Epithelial cell of proximal tubule (primary cell): ENCODE data around the gene ABHD5. TPM values are rescaled to one million over a fixed set of nuclear protein-coding genes. Genes with fewer than 3 reads are reported as not detected.

Experiments used
- DNase-seq: peaks from one replicate; pipeline ENCODE4 v3.0.0-alpha.2; 2011; ENCODE audit warnings: low read depth
- H3K4me3 ChIP-seq: 2 replicates; pipeline ENCODE4 v1.5.1; 2011; ENCODE audit warnings: low read depth, mild to moderate bottlenecking, low read length
- total RNA-seq: library from RNA; depleted of rRNA; stranded (reverse); fragments of >200 nt; gene quantifications from 2 replicates; pipeline ENCODE4 v1.2.3, GENCODE V29; 2015
- TF ChIP-seq, protein P1 (sequence below): conservative IDR thresholded peaks from 2 replicates; pipeline ENCODE4 v1.5.1; 2012; ENCODE audit warnings: low read depth, mild to moderate bottlenecking, low read length

The ABHD5 gene
- total RNA-seq, 1 donor from 2014 or later: 25.0 TPM

- H3K4me3 ChIP-seq: no peak overlapping the region
- TF ChIP-seq, protein P1, sequence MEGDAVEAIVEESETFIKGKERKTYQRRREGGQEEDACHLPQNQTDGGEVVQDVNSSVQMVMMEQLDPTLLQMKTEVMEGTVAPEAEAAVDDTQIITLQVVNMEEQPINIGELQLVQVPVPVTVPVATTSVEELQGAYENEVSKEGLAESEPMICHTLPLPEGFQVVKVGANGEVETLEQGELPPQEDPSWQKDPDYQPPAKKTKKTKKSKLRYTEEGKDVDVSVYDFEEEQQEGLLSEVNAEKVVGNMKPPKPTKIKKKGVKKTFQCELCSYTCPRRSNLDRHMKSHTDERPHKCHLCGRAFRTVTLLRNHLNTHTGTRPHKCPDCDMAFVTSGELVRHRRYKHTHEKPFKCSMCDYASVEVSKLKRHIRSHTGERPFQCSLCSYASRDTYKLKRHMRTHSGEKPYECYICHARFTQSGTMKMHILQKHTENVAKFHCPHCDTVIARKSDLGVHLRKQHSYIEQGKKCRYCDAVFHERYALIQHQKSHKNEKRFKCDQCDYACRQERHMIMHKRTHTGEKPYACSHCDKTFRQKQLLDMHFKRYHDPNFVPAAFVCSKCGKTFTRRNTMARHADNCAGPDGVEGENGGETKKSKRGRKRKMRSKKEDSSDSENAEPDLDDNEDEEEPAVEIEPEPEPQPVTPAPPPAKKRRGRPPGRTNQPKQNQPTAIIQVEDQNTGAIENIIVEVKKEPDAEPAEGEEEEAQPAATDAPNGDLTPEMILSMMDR: no peak
- no peak for DNase-seq
Observed at GRCh38 chr3:43764471-43764870, 73.7 kb downstream of the ABHD5 start.

- TF ChIP-seq, protein P1: no peak
Observed at GRCh38 chr3:43765521-43765971, 74.8 kb downstream of the ABHD5 start.

DNA sequence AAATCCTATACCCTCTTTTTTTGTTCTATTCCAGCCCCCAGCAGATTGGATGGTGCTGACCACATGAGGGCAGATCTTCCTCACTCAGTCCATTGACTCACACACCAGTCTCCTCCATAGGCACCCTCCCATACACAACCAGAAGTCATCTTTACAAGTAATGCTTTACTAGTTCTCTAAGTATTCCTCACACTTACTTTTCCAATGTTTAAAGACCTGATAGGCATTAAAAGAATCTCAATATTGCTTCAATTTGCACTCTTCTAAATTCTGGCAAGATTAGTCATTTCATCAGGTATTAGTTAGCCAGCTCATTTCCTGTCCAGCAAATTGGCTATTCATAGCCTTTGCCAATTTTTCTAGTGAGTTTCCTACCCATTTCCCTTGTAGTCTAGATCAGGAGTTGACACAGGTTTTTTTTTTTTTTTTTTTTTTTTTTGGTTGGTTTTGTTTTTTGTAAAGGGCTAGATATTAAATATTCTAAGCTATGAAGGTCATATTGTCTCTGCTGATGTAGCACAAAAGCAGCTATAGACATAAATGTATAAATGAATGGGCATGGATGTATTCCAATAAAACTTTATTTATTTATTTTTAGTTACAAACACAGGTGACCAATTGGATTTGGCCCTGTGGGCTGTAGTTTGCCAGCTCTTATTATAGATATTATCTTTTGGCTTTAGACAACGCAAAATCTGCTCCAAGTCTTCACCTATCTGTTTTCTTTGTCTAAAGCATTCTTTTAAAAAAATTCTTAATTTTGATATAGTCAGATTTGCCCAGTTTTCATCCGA, 76.1 kb downstream of the ABHD5 start:
- DNase-seq: peak; percentile 76
- TF ChIP-seq, protein P1: peak; percentile 22

More at GRCh38 chr3:43765521-43765971, 74.8 kb downstream of the ABHD5 start:
- DNase-seq: peak; percentile 62
- H3K4me3 ChIP-seq: no peak overlapping the region

DNA sequence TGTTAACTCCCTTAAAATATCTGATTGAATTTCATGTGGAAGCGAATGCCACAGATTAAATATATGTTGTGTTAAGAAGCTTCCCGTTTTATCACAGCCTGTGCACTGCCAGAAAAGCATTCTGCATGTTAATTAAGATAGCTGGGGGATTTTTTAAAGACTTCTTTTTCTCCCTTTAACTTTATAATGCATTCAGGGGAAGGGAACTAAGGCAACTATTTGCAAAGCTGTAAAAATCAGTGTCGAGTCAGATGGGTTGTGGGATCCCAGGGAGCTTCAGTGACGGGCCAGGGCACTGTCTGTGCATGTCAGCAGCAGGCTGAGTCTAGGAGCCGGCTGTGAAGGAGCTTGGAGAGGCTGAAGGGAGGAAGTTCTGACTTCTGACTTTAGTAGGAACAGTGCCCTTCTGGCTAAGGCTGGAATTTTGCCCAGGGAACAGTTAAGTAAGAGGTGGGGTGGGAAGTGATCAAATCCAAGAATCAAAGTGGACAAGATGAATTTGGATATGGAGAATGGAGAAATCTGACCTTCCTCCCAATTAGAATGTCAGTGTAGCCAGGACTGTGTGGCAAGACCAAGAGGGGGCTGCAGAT, 77.7 kb downstream of the ABHD5 start:
- H3K4me3 ChIP-seq: no peak overlapping the region
- TF ChIP-seq, protein P1: no peak
- DNase-seq: no peak

More for the DNA sequence above, 76.1 kb downstream of the ABHD5 start:
- H3K4me3 ChIP-seq: no peak overlapping the region

GRCh38 chr3:43769097-43769884, 78.6 kb downstream of the ABHD5 start:
- peak; percentile 68 for DNase-seq
- H3K4me3 ChIP-seq: peak overlapping the region; percentile 29
- TF ChIP-seq, protein P1: peak; percentile 85

DNA sequence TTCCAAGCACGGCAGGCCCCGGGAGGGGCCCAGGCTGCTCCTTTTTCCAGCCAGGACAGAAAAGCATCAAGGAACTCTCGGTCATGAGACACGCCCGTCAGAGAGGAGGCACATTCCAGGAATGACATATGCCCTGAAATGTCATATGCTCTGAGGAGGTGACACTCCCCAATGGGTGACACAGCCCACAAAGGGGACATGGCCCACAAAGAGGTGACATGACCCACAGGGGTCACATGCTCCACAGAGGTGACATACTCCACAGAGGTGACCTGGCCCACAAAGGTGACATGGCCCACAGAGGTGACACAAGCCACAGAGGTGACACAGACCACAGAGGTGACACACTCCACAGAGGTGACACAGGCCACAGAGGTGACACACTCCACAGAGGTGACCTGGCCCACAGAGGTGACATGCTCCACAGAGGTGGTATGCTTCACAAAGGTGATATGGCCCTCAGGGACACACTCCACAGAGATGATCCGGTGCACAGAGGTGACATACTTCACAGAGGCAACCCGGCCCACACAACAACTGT, 79.2 kb downstream of the ABHD5 start:
- TF ChIP-seq, protein P1: no peak
- peak overlapping the region; percentile 29 for H3K4me3 ChIP-seq
- no peak for DNase-seq
